ENCODE measurements around the gene TRIM63. TPM values are rescaled to one million over a fixed set of nuclear protein-coding genes. Genes with fewer than 3 reads are reported as not detected.

TRIM63 gene
- total RNA-seq, 1 experiment from 2014 or later, result not detected

GRCh38 chr1:26046246-26047095 lies 21.0 kb downstream of the TRIM63 start:
- Histone ChIP-seq H2AFZ (ENCODE audit: low read length) (no peak overlapping the region), H3K4me1 (ENCODE audit: insufficient read depth, low read length) (no peaks in the 10 kb centered on the region), H3K4me2 (ENCODE audit: low read length) (peak overlapping the region; percentile 57), H4K20me1 (ENCODE audit: low read length) (no peaks in the 10 kb centered on the region), H3K79me2 (ENCODE audit: low read length) (no peaks in the 10 kb centered on the region), H3K27ac (ENCODE audit: low read length) (no peak overlapping the region), H3F3A (ENCODE audit: low read length, unreplicated experiment) (no peaks in the 10 kb centered on the region), H3K27me3 (ENCODE audit: low read length) (peaks cover 35% of the 10 kb centered on the region), H3K9me3 (ENCODE audit: low read length) (no peaks in the 10 kb centered on the region), H3K9me2 (replicated peaks; ENCODE audit: low read length) (no peaks in the 10 kb centered on the region), H3K36me3 (ENCODE audit: low read depth, low read length) (no peaks in the 10 kb centered on the region), H3K4me3 (ENCODE audit: low read length) (peak overlapping the region; percentile 30), H3K9ac (ENCODE audit: low read length) (no peak overlapping the region)
- TF ChIP-seq, protein P1, sequence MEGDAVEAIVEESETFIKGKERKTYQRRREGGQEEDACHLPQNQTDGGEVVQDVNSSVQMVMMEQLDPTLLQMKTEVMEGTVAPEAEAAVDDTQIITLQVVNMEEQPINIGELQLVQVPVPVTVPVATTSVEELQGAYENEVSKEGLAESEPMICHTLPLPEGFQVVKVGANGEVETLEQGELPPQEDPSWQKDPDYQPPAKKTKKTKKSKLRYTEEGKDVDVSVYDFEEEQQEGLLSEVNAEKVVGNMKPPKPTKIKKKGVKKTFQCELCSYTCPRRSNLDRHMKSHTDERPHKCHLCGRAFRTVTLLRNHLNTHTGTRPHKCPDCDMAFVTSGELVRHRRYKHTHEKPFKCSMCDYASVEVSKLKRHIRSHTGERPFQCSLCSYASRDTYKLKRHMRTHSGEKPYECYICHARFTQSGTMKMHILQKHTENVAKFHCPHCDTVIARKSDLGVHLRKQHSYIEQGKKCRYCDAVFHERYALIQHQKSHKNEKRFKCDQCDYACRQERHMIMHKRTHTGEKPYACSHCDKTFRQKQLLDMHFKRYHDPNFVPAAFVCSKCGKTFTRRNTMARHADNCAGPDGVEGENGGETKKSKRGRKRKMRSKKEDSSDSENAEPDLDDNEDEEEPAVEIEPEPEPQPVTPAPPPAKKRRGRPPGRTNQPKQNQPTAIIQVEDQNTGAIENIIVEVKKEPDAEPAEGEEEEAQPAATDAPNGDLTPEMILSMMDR (conservative IDR thresholded peaks at IDR 0.05; ENCODE audit: low read depth, low read length), result no peak
- no peak for TF ChIP-seq EZH2phosphoT487 (IDR thresholded peaks at IDR 0.05; ENCODE audit: borderline replicate concordance, low read length)
- TF ChIP-seq EZH2 (IDR thresholded peaks at IDR 0.05; ENCODE audit: low read length, unreplicated experiment), result no peak
- ChIA-PET CTCF (no interaction called here), POLR2A (ENCODE audit: unreplicated experiment) (no interaction called here)
- ATAC-seq (no peak), DNase-seq (no peak)
- BruUV-seq (replicated peaks), result no TSS peak
- intact Hi-C loops (cut with micrococcal nuclease), result no loop called here

GRCh38 chr1:26045722-26046245 lies 21.6 kb downstream of the TRIM63 start, which contains the start of gene SLC30A2:
SLC30A2 (minus strand) TSS chr1:26046118; CDS start chr1:26045896, 222 bp downstream.
- Histone ChIP-seq H3K4me3 (ENCODE audit: low read length) (peak within 1 kb of the TSS; percentile 30), H3K9me2 (replicated peaks; ENCODE audit: low read length) (no peaks in the 10 kb centered on the region), H4K20me1 (ENCODE audit: low read length) (no peaks in the 10 kb centered on the region), H3K36me3 (ENCODE audit: low read depth, low read length) (no peaks in the 10 kb centered on the region), H3F3A (ENCODE audit: low read length, unreplicated experiment) (no peaks in the 10 kb centered on the region), H3K79me2 (ENCODE audit: low read length) (no peaks in the 10 kb centered on the region), H3K4me2 (ENCODE audit: low read length) (peak within 1 kb of the TSS; percentile 57), H3K9ac (ENCODE audit: low read length) (no peak within 1 kb of the TSS), H3K27me3 (ENCODE audit: low read length) (peaks cover 35% of the 10 kb centered on the region), H3K9me3 (ENCODE audit: low read length) (no peaks in the 10 kb centered on the region), H2AFZ (ENCODE audit: low read length) (peak within 1 kb of the TSS; percentile 53; the same call in 1 of the 2 replicates), H3K4me1 (ENCODE audit: insufficient read depth, low read length) (no peaks in the 10 kb centered on the region), H3K27ac (ENCODE audit: low read length) (no peak within 1 kb of the TSS)
- intact Hi-C loops (cut with micrococcal nuclease), result no loop called here
- CTCF ChIA-PET, result no interaction called here
- POLR2A ChIA-PET (ENCODE audit: unreplicated experiment), result no interaction called here
- no TSS peak for BruUV-seq (replicated peaks)
- ATAC-seq, result peak; percentile 15; the same call in 1 of the 2 replicates
- DNase-seq, result no peak
- TF ChIP-seq EZH2phosphoT487 (IDR thresholded peaks at IDR 0.05; ENCODE audit: borderline replicate concordance, low read length) (peak; percentile 74; the same call in 1 of the 2 replicates), EZH2 (IDR thresholded peaks at IDR 0.05; ENCODE audit: low read length, unreplicated experiment) (peak; percentile 96)
- TF ChIP-seq, protein P1 (conservative IDR thresholded peaks at IDR 0.05; ENCODE audit: low read depth, low read length), result no peak

All from PC-3 (cell line).